LNCaP clone FGC (cell line): ENCODE data around the gene RING1.

Source experiments
- DNase-seq: peaks from one replicate; pipeline ENCODE4 v3.0.0-alpha.2; 2011; ENCODE audit warnings: low read depth
- H3K4me3 ChIP-seq: 2 replicates; pipeline ENCODE4 v1.5.1; 2011; ENCODE audit warnings: mild to moderate bottlenecking, low read depth, low read length, control low read depth
- TF ChIP-seq, protein P1 (sequence below): IDR thresholded peaks from 2 replicates; pipeline ENCODE4 v1.5.1; 2012; ENCODE audit warnings: mild to moderate bottlenecking; ENCODE audit not compliant: control insufficient read depth, insufficient read depth; ENCODE audit errors: extremely low read depth

RING1 gene

GRCh38 chr6:33204165-33204414 is 4.2 kb upstream of the RING1 start:
- DNase-seq = no peak
- TF ChIP-seq, protein P1, sequence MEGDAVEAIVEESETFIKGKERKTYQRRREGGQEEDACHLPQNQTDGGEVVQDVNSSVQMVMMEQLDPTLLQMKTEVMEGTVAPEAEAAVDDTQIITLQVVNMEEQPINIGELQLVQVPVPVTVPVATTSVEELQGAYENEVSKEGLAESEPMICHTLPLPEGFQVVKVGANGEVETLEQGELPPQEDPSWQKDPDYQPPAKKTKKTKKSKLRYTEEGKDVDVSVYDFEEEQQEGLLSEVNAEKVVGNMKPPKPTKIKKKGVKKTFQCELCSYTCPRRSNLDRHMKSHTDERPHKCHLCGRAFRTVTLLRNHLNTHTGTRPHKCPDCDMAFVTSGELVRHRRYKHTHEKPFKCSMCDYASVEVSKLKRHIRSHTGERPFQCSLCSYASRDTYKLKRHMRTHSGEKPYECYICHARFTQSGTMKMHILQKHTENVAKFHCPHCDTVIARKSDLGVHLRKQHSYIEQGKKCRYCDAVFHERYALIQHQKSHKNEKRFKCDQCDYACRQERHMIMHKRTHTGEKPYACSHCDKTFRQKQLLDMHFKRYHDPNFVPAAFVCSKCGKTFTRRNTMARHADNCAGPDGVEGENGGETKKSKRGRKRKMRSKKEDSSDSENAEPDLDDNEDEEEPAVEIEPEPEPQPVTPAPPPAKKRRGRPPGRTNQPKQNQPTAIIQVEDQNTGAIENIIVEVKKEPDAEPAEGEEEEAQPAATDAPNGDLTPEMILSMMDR = no peak
- H3K4me3 ChIP-seq = peak overlapping the region; percentile 88

- peak within 1 kb of the TSS; percentile 88 for H3K4me3 ChIP-seq
- TF ChIP-seq, protein P1 = no peak
- peak; percentile 62 for DNase-seq
Observed at GRCh38 chr6:33204415-33205190, 3.7 kb upstream of the RING1 start, which contains the start of gene HSD17B8. TSS of gene HSD17B8 (plus strand) at chr6:33204655. CDS start at chr6:33204669, 14 bp downstream.

DNA sequence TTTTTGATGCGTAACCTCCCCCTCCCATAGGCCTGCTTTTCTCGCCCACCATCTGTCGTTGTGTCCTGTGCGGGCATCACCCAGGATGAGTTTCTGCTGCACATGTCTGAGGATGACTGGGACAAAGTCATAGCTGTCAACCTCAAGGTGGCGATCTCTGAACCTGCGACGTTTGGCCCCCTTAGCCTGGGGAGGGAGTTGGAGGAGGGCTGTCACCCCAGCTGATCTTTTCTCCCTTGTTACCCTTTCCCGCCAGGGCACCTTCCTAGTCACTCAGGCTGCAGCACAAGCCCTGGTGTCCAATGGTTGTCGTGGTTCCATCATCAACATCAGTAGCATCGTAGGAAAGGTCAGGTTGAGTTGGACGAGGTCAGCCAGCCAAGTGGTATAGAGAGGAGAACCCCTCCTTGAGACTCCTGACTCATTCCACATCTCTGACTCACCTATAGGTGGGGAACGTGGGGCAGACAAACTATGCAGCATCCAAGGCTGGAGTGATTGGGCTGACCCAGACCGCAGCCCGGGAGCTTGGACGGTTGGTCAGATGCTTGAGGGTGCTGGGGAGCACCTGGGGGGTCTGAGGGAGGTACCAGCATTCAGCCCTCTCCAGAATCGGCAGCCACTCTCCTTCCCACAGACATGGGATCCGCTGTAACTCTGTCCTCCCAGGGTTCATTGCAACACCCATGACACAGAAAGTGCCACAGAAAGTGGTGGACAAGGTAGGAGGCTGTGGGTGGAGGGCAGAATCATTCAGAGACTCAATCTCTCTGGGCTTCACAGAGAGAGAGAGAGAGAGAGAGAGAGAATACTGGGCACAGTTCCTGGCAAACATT is 2.9 kb upstream of the RING1 start:
- peak overlapping the region; percentile 88 for H3K4me3 ChIP-seq
- DNase-seq = no peak
- TF ChIP-seq, protein P1 = peak; percentile 20; the same call in 1 of the 2 replicates

GRCh38 chr6:33206027-33206863 is 2.1 kb upstream of the RING1 start:
- H3K4me3 ChIP-seq = no peak overlapping the region
- TF ChIP-seq, protein P1 = no peak

GRCh38 chr6:33206864-33207551 is 1.3 kb upstream of the RING1 start:
- TF ChIP-seq, protein P1 = no peak
- peak overlapping the region; percentile 78 for H3K4me3 ChIP-seq
- no peak for DNase-seq

More at GRCh38 chr6:33206027-33206863, 2.1 kb upstream of the RING1 start:
- DNase-seq = no peak

DNA sequence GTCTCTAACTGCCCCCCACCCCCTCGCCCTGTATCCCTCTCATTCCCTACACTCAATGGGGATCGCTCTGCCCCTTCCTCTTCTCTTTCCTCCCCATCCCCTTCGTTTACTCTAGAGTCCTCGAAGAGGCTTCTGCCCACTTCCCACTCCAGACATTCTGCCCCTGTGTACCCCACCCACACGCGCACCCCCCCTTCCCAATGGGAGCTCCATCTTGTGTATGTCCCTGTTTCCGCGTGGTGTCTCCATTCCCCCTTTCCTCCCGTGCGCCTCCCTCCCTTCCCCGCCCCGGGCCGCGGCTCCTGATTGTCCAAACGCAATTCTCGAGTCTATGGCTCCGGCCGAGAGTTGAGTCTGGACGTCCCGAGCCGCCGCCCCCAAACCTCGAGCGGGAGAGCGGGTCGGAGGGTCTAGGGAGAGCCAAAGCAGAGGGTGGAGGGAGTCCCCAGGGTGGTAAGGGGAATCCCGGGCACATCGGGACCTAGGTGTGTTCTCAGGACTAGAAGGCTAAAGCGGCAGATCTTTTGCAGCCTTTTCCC is 679 bp upstream of the RING1 start:
- TF ChIP-seq, protein P1 = no peak
- DNase-seq = no peak
- peak overlapping the region; percentile 78 for H3K4me3 ChIP-seq
